Measurements from ENCODE around the gene C11orf91. TPM values are rescaled to one million over a fixed set of nuclear protein-coding genes. Genes with fewer than 3 reads are reported as not detected.
A peak's percentile ranks its signal among the peaks of the same experiment; 100 is the strongest.

C11orf91 gene
- total RNA-seq, 1 donor from 2014 or later = 0.65 TPM

DNA sequence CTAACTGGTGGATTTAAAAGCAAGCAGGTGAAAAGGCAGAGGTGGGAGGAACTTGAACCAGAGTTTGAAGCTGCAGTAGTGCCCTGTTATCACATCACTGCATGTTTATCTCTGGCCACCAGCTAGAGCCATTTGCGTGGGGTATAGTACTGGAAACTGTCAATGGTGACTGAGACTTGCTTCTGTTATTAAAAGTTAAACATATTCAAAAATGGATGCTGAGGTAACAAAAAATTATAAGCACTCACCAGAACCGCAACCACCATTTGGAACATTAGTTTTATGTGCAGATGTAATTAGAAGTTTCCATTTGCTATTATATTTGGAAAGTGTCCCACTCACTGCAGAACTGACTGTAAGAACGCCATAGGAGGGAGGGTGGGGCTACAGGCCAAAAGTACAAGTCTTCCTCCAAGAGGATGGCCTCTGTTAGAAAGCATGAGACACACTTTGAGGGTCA is 36.8 kb upstream of the C11orf91 start:
- peaks cover 21% of the 10 kb centered on the region for H3K4me1 Mint-ChIP-seq
- no peak overlapping the region for H3K27ac Mint-ChIP-seq
- H3K9me3 Mint-ChIP-seq = no peaks in the 10 kb centered on the region
- peaks cover 2% of the 10 kb centered on the region for H3K36me3 Mint-ChIP-seq
- H3K4me3 Mint-ChIP-seq = no peak overlapping the region
- no peak for DNase-seq (ENCODE audit: low spot score in 2 of 2, unreplicated experiment in 2 of 2)
- TF ChIP-seq CTCF (IDR thresholded peaks at IDR 0.05; ENCODE audit: unreplicated experiment) = no peak
- H3K27me3 Mint-ChIP-seq (ENCODE audit: low read depth) = no peaks in the 10 kb centered on the region

- Mint-ChIP-seq H3K4me1 (peaks cover 21% of the 10 kb centered on the region), H3K4me3 (peak within 1 kb of the TSS; percentile 86)
These were observed 35.7 kb upstream of the C11orf91 start, which contains the start of gene CD59 for GRCh38 chr11:33736148-33736812. Gene CD59, minus strand, starts transcription at chr11:33736423. Its CDS starts 13,978 bp downstream, at chr11:33722445.

GRCh38 chr11:33735271-33736147 is 34.9 kb upstream of the C11orf91 start:
- peak overlapping the region; percentile 93 for H3K27ac Mint-ChIP-seq
- peak overlapping the region; percentile 86 for H3K4me3 Mint-ChIP-seq
- H3K4me1 Mint-ChIP-seq = peaks cover 23% of the 10 kb centered on the region
- peak in 1 of 2 experiments; percentile 42 for DNase-seq (ENCODE audit: low spot score in 2 of 2, unreplicated experiment in 2 of 2)
- TF ChIP-seq CTCF (IDR thresholded peaks at IDR 0.05; ENCODE audit: unreplicated experiment) = no peak
- H3K36me3 Mint-ChIP-seq = peaks cover 4% of the 10 kb centered on the region
- no peaks in the 10 kb centered on the region for H3K9me3 Mint-ChIP-seq
- H3K27me3 Mint-ChIP-seq (ENCODE audit: low read depth) = no peaks in the 10 kb centered on the region

More at GRCh38 chr11:33736148-33736812, 35.7 kb upstream of the C11orf91 start, which contains the start of gene CD59:
- peak; percentile 96 to 97 for DNase-seq (ENCODE audit: low spot score in 2 of 2, unreplicated experiment in 2 of 2)
- TF ChIP-seq CTCF (IDR thresholded peaks at IDR 0.05; ENCODE audit: unreplicated experiment) = no peak
- H3K36me3 Mint-ChIP-seq = peaks cover 4% of the 10 kb centered on the region
- H3K27ac Mint-ChIP-seq = peak within 1 kb of the TSS; percentile 93
- no peaks in the 10 kb centered on the region for H3K9me3 Mint-ChIP-seq
- no peaks in the 10 kb centered on the region for H3K27me3 Mint-ChIP-seq (ENCODE audit: low read depth)

GRCh38 chr11:33734441-33735270 is 34.0 kb upstream of the C11orf91 start:
- Mint-ChIP-seq H3K27ac (peak overlapping the region; percentile 93), H3K36me3 (peaks cover 4% of the 10 kb centered on the region), H3K4me1 (peaks cover 23% of the 10 kb centered on the region), H3K9me3 (no peaks in the 10 kb centered on the region), H3K27me3 (ENCODE audit: low read depth) (no peaks in the 10 kb centered on the region), H3K4me3 (peak overlapping the region; percentile 86)
- no peak for TF ChIP-seq CTCF (IDR thresholded peaks at IDR 0.05; ENCODE audit: unreplicated experiment)
- DNase-seq (ENCODE audit: low spot score in 2 of 2, unreplicated experiment in 2 of 2) = no peak

GRCh38 chr11:33733980-33734379 is 33.4 kb upstream of the C11orf91 start:
- DNase-seq (ENCODE audit: low spot score in 2 of 2, unreplicated experiment in 2 of 2) = no peak
- no peaks in the 10 kb centered on the region for H3K9me3 Mint-ChIP-seq
- H3K36me3 Mint-ChIP-seq = peaks cover 7% of the 10 kb centered on the region
- no peak overlapping the region for H3K27ac Mint-ChIP-seq
- peak overlapping the region; percentile 86 for H3K4me3 Mint-ChIP-seq
- no peak for TF ChIP-seq CTCF (IDR thresholded peaks at IDR 0.05; ENCODE audit: unreplicated experiment)
- peaks cover 23% of the 10 kb centered on the region for H3K4me1 Mint-ChIP-seq
- H3K27me3 Mint-ChIP-seq (ENCODE audit: low read depth) = no peaks in the 10 kb centered on the region

Data from mesothelial cell of epicardium (in vitro differentiated cells).